ENCODE measurements around the gene PLA2G2C.

The PLA2G2C gene

GRCh38 chr1:20150969-20151368 lies 35.3 kb downstream of the PLA2G2C start:
- WGBS (ENCODE audit: insufficient coverage): 100% methylated on average over 1 of the region's 6 CpGs
- Histone ChIP-seq H3K27ac (ENCODE audit: insufficient read depth in 1 of 2, low read depth in 1 of 2, low read length in 2 of 2, poor library complexity in 1 of 2, severe bottlenecking in 2 of 2) (no peak overlapping the region), H3K4me3 (ENCODE audit: control insufficient read depth in 1 of 7, extremely low read depth in 1 of 7, insufficient read depth in 4 of 7, low read depth in 2 of 7, low read length in 6 of 7) (no peak overlapping the region), H3K4me1 (ENCODE audit: control extremely low read depth in 1 of 4, control insufficient read depth in 4 of 4, insufficient read depth in 4 of 4, low read length in 3 of 4) (peaks cover 0 to 24% (median 13%) of the 10 kb centered on the region in 4 experiments), H3K9me3 (ENCODE audit: control extremely low read depth in 1 of 5, control insufficient read depth in 4 of 5, insufficient read depth in 2 of 5, low read depth in 1 of 5, low read length in 4 of 5) (no peaks in the 10 kb centered on the region), H3K36me3 (ENCODE audit: control insufficient read depth in 4 of 4, insufficient read depth in 4 of 4, low read length in 3 of 4) (no peaks in the 10 kb centered on the region), H3K27me3 (replicated peaks in 2 of 5; ENCODE audit: control insufficient read depth in 4 of 5, insufficient read depth in 5 of 5, low read length in 4 of 5) (peaks cover 0 to 8% (median 0%) of the 10 kb centered on the region in 5 experiments)
- ChIA-PET POLR2A (no interaction called here), CTCF (no interaction called here)
- no peak for DNase-seq

- Histone ChIP-seq H3K27ac (ENCODE audit: insufficient read depth in 1 of 2, low read depth in 1 of 2, low read length in 2 of 2, poor library complexity in 1 of 2, severe bottlenecking in 2 of 2) (no peak overlapping the region), H3K9me3 (ENCODE audit: control extremely low read depth in 1 of 5, control insufficient read depth in 4 of 5, insufficient read depth in 2 of 5, low read depth in 1 of 5, low read length in 4 of 5) (no peaks in the 10 kb centered on the region), H3K4me3 (ENCODE audit: control insufficient read depth in 1 of 7, extremely low read depth in 1 of 7, insufficient read depth in 4 of 7, low read depth in 2 of 7, low read length in 6 of 7) (no peak overlapping the region), H3K4me1 (ENCODE audit: control extremely low read depth in 1 of 4, control insufficient read depth in 4 of 4, insufficient read depth in 4 of 4, low read length in 3 of 4) (peaks cover 0 to 24% (median 13%) of the 10 kb centered on the region in 4 experiments), H3K36me3 (ENCODE audit: control insufficient read depth in 4 of 4, insufficient read depth in 4 of 4, low read length in 3 of 4) (no peaks in the 10 kb centered on the region), H3K27me3 (replicated peaks in 2 of 5; ENCODE audit: control insufficient read depth in 4 of 5, insufficient read depth in 5 of 5, low read length in 4 of 5) (peaks cover 0 to 8% (median 0%) of the 10 kb centered on the region in 5 experiments)
- no peak for DNase-seq
- 89% methylated on average over 8 of the region's 8 CpGs for WGBS (ENCODE audit: insufficient coverage)
- ChIA-PET CTCF (no interaction called here), POLR2A (no interaction called here)
Observed at GRCh38 chr1:20150326-20150705, 36.0 kb downstream of the PLA2G2C start.

GRCh38 chr1:20149601-20150325 lies 36.6 kb downstream of the PLA2G2C start:
- H3K27ac ChIP-seq (ENCODE audit: insufficient read depth in 1 of 2, low read depth in 1 of 2, low read length in 2 of 2, poor library complexity in 1 of 2, severe bottlenecking in 2 of 2): no peak overlapping the region
- DNase-seq: no peak
- no peaks in the 10 kb centered on the region for H3K36me3 ChIP-seq (ENCODE audit: control insufficient read depth in 4 of 4, insufficient read depth in 4 of 4, low read length in 3 of 4)
- WGBS (ENCODE audit: insufficient coverage): 94% methylated on average over 15 of the region's 27 CpGs
- CTCF ChIA-PET: no interaction called here
- H3K27me3 ChIP-seq (replicated peaks in 2 of 5; ENCODE audit: control insufficient read depth in 4 of 5, insufficient read depth in 5 of 5, low read length in 4 of 5): peaks cover 0 to 8% (median 0%) of the 10 kb centered on the region in 5 experiments
- no peak overlapping the region for H3K4me3 ChIP-seq (ENCODE audit: control insufficient read depth in 1 of 7, extremely low read depth in 1 of 7, insufficient read depth in 4 of 7, low read depth in 2 of 7, low read length in 6 of 7)
- POLR2A ChIA-PET: no interaction called here
- H3K9me3 ChIP-seq (ENCODE audit: control extremely low read depth in 1 of 5, control insufficient read depth in 4 of 5, insufficient read depth in 2 of 5, low read depth in 1 of 5, low read length in 4 of 5): no peaks in the 10 kb centered on the region
- H3K4me1 ChIP-seq (ENCODE audit: control extremely low read depth in 1 of 4, control insufficient read depth in 4 of 4, insufficient read depth in 4 of 4, low read length in 3 of 4): peaks cover 0 to 24% (median 13%) of the 10 kb centered on the region in 4 experiments

GRCh38 chr1:20148571-20149500 lies 37.5 kb downstream of the PLA2G2C start:
- H3K4me1 ChIP-seq (ENCODE audit: control extremely low read depth in 1 of 4, control insufficient read depth in 4 of 4, insufficient read depth in 4 of 4, low read length in 3 of 4): peaks cover 0 to 18% (median 13%) of the 10 kb centered on the region in 4 experiments
- 98% methylated on average over 6 of the region's 13 CpGs for WGBS (ENCODE audit: insufficient coverage)
- H3K27me3 ChIP-seq (replicated peaks in 2 of 5; ENCODE audit: control insufficient read depth in 4 of 5, insufficient read depth in 5 of 5, low read length in 4 of 5): peaks cover 0 to 8% (median 0%) of the 10 kb centered on the region in 5 experiments
- DNase-seq: no peak
- H3K4me3 ChIP-seq (ENCODE audit: control insufficient read depth in 1 of 7, extremely low read depth in 1 of 7, insufficient read depth in 4 of 7, low read depth in 2 of 7, low read length in 6 of 7): no peak overlapping the region
- no peaks in the 10 kb centered on the region for H3K9me3 ChIP-seq (ENCODE audit: control extremely low read depth in 1 of 5, control insufficient read depth in 4 of 5, insufficient read depth in 2 of 5, low read depth in 1 of 5, low read length in 4 of 5)
- no peaks in the 10 kb centered on the region for H3K36me3 ChIP-seq (ENCODE audit: control insufficient read depth in 4 of 4, insufficient read depth in 4 of 4, low read length in 3 of 4)
- no peak overlapping the region for H3K27ac ChIP-seq (ENCODE audit: insufficient read depth in 1 of 2, low read depth in 1 of 2, low read length in 2 of 2, poor library complexity in 1 of 2, severe bottlenecking in 2 of 2)
- ChIA-PET CTCF (no interaction called here), POLR2A (no interaction called here)

- CTCF ChIA-PET: interaction anchor here (0.7 to 1.4 kb wide), 2 partner anchors 230 to 234 kb away, joined by 3 to 4 read pairs; no protein-coding TSS in a partner anchor
- no peak for DNase-seq
- POLR2A ChIA-PET: no interaction called here
- whole genome bisulfite sequencing (ENCODE audit: insufficient coverage): 92% methylated on average over 10 of the region's 13 CpGs
- no peak overlapping the region for H3K27ac ChIP-seq (ENCODE audit: insufficient read depth in 1 of 2, low read depth in 1 of 2, low read length in 2 of 2, poor library complexity in 1 of 2, severe bottlenecking in 2 of 2)
- H3K4me3 ChIP-seq (ENCODE audit: control insufficient read depth in 1 of 7, extremely low read depth in 1 of 7, insufficient read depth in 4 of 7, low read depth in 2 of 7, low read length in 6 of 7): no peak overlapping the region
- H3K27me3 ChIP-seq (replicated peaks in 2 of 5; ENCODE audit: control insufficient read depth in 4 of 5, insufficient read depth in 5 of 5, low read length in 4 of 5): peaks cover 0 to 8% (median 0%) of the 10 kb centered on the region in 5 experiments
- H3K36me3 ChIP-seq (ENCODE audit: control insufficient read depth in 4 of 4, insufficient read depth in 4 of 4, low read length in 3 of 4): no peaks in the 10 kb centered on the region
- H3K9me3 ChIP-seq (ENCODE audit: control extremely low read depth in 1 of 5, control insufficient read depth in 4 of 5, insufficient read depth in 2 of 5, low read depth in 1 of 5, low read length in 4 of 5): no peaks in the 10 kb centered on the region
- H3K4me1 ChIP-seq (ENCODE audit: control extremely low read depth in 1 of 4, control insufficient read depth in 4 of 4, insufficient read depth in 4 of 4, low read length in 3 of 4): peaks cover 0 to 13% (median 11%) of the 10 kb centered on the region in 4 experiments
Observed at GRCh38 chr1:20147846-20148570, 38.3 kb downstream of the PLA2G2C start.

- CTCF ChIA-PET: interaction anchor here (0.7 to 2.6 kb wide), 2 partner anchors 8 to 10 kb away, joined by 3 to 9 read pairs; no protein-coding TSS in a partner anchor
- no peak overlapping the region for H3K4me3 ChIP-seq (ENCODE audit: control insufficient read depth in 1 of 7, extremely low read depth in 1 of 7, insufficient read depth in 4 of 7, low read depth in 2 of 7, low read length in 6 of 7)
- 86% methylated on average over 9 of the region's 13 CpGs for WGBS (ENCODE audit: insufficient coverage)
- POLR2A ChIA-PET: no interaction called here
- H3K27me3 ChIP-seq (replicated peaks in 2 of 5; ENCODE audit: control insufficient read depth in 4 of 5, insufficient read depth in 5 of 5, low read length in 4 of 5): peaks cover 0 to 2% (median 0%) of the 10 kb centered on the region in 5 experiments
- DNase-seq: no peak
- no peaks in the 10 kb centered on the region for H3K9me3 ChIP-seq (ENCODE audit: control extremely low read depth in 1 of 5, control insufficient read depth in 4 of 5, insufficient read depth in 2 of 5, low read depth in 1 of 5, low read length in 4 of 5)
- H3K4me1 ChIP-seq (ENCODE audit: control extremely low read depth in 1 of 4, control insufficient read depth in 4 of 4, insufficient read depth in 4 of 4, low read length in 3 of 4): no peaks in the 10 kb centered on the region
- H3K36me3 ChIP-seq (ENCODE audit: control insufficient read depth in 4 of 4, insufficient read depth in 4 of 4, low read length in 3 of 4): no peaks in the 10 kb centered on the region
- no peak overlapping the region for H3K27ac ChIP-seq (ENCODE audit: insufficient read depth in 1 of 2, low read depth in 1 of 2, low read length in 2 of 2, poor library complexity in 1 of 2, severe bottlenecking in 2 of 2)
Observed at GRCh38 chr1:20143734-20144565, 42.4 kb downstream of the PLA2G2C start.

Data from common myeloid progenitor, CD34-positive (primary cell).